ENCODE data around the gene APOA1.
A peak's percentile ranks its signal among the peaks of the same experiment; 100 is the strongest.

APOA1 gene

DNA sequence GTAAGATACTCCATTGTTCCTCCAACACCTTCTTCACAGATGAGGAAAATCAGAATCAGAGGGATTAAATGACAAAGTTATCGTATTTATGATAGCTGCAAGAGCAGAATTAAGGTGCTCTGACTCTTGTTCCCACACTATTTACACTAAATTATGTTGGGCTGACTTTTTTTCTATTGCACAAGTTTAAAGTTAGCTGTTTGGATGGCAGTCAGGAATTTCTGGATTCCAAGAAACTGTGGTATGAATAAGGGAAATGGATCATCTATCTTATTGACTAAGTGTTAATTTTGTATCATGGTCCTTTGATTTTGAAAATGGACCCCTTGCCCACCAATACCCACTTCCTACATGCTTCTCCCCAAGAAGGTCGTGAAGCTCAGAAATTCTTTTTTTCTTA, 19.9 kb upstream of the APOA1 start:
- no peak overlapping the region for H3K4me3 Mint-ChIP-seq
- H3K27me3 Mint-ChIP-seq (ENCODE audit: low read depth, poor library complexity), result no peaks in the 10 kb centered on the region
- no peaks in the 10 kb centered on the region for H3K9me3 Mint-ChIP-seq
- no peak for DNase-seq
- TF ChIP-seq, protein P1, sequence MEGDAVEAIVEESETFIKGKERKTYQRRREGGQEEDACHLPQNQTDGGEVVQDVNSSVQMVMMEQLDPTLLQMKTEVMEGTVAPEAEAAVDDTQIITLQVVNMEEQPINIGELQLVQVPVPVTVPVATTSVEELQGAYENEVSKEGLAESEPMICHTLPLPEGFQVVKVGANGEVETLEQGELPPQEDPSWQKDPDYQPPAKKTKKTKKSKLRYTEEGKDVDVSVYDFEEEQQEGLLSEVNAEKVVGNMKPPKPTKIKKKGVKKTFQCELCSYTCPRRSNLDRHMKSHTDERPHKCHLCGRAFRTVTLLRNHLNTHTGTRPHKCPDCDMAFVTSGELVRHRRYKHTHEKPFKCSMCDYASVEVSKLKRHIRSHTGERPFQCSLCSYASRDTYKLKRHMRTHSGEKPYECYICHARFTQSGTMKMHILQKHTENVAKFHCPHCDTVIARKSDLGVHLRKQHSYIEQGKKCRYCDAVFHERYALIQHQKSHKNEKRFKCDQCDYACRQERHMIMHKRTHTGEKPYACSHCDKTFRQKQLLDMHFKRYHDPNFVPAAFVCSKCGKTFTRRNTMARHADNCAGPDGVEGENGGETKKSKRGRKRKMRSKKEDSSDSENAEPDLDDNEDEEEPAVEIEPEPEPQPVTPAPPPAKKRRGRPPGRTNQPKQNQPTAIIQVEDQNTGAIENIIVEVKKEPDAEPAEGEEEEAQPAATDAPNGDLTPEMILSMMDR (IDR thresholded peaks at IDR 0.05), result no peak
- H3K4me1 Mint-ChIP-seq, result peaks cover 15% of the 10 kb centered on the region
- H3K36me3 Mint-ChIP-seq (ENCODE audit: low read depth), result peaks cover 80% of the 10 kb centered on the region
- no peak overlapping the region for H3K27ac Mint-ChIP-seq

DNA sequence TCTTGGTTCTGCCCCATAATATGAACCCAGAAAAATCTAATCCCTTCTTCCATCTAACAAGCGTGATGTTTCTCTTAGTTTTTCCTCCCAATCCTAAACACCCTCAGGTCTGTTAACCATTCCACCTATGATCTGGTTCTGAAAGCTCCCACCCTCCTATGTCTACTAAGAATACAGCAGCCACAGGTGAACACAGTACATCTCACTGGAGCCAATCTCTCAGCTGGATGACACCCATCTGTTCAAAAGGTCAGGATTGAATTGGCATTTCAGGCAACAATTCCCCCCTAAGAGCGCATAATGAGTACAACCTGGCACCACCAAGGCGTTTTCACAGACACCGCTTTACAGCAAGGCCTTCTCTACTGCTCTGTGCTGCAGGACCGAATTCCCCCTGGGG, 19.0 kb upstream of the APOA1 start:
- H3K27ac Mint-ChIP-seq, result peak overlapping the region; percentile 16
- TF ChIP-seq, protein P1 (IDR thresholded peaks at IDR 0.05), result no peak
- DNase-seq, result no peak
- H3K4me3 Mint-ChIP-seq, result no peak overlapping the region
- H3K27me3 Mint-ChIP-seq (ENCODE audit: low read depth, poor library complexity), result no peaks in the 10 kb centered on the region
- H3K36me3 Mint-ChIP-seq (ENCODE audit: low read depth), result peaks cover 75% of the 10 kb centered on the region
- H3K4me1 Mint-ChIP-seq, result peaks cover 21% of the 10 kb centered on the region
- no peaks in the 10 kb centered on the region for H3K9me3 Mint-ChIP-seq

DNA sequence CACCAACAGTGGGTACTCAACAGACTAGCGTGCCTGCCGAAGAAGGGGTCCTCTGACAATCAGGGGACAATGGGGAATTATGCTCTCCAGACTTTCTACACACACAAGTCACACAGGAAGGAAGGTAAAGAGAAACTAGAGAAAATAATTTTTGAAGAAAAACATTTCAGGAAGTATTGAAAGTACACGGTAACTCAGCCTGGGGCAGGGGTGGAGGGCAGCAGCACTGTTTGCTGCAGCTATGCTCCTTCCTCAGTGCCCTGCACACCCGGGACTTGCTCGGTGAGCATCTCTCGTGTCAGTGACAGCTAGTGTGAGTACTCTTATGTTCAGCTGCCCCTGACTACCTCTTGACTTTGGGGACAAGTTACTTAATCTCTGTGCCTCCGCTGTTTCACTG, 18.0 kb upstream of the APOA1 start:
- Mint-ChIP-seq H3K27ac (no peak overlapping the region), H3K36me3 (ENCODE audit: low read depth) (peaks cover 70% of the 10 kb centered on the region), H3K9me3 (no peaks in the 10 kb centered on the region), H3K4me1 (peaks cover 22% of the 10 kb centered on the region), H3K27me3 (ENCODE audit: low read depth, poor library complexity) (no peaks in the 10 kb centered on the region), H3K4me3 (no peak overlapping the region)
- TF ChIP-seq, protein P1 (IDR thresholded peaks at IDR 0.05), result no peak
- DNase-seq, result no peak

DNA sequence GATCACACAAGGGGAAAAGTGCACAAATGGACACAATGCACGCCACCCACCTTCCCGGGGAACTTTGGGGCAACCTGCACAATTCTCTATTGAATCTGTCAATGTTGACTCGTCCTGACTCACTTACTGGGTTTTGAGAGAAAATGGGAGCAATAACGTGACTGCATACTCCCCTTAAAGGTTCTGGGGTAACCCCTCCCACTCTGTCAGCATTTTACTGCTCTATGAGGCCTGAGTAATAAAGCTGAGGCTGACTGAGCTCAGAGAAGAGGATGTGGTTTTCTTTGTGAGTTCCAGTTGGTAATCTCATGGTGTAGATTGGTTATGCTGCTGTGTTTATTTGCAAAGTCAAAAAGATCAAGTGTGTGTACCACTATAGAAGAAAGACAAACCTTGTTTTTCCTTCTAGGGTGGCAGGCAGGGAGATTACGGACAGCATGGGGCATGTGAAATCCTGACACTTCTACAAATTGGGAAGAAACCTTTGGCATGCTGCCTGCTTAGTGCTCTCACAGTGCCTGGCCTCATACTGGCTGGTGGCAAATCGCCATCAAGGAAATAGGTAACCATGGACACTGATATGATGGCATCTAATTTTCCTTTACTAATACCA, 16.1 kb upstream of the APOA1 start:
- H3K4me1 Mint-ChIP-seq, result peaks cover 33% of the 10 kb centered on the region
- no peak overlapping the region for H3K4me3 Mint-ChIP-seq
- H3K27me3 Mint-ChIP-seq (ENCODE audit: low read depth, poor library complexity), result no peaks in the 10 kb centered on the region
- DNase-seq, result no peak
- no peaks in the 10 kb centered on the region for H3K9me3 Mint-ChIP-seq
- TF ChIP-seq, protein P1 (IDR thresholded peaks at IDR 0.05), result no peak
- H3K27ac Mint-ChIP-seq, result peak overlapping the region; percentile 73
- peaks cover 70% of the 10 kb centered on the region for H3K36me3 Mint-ChIP-seq (ENCODE audit: low read depth)

DNA sequence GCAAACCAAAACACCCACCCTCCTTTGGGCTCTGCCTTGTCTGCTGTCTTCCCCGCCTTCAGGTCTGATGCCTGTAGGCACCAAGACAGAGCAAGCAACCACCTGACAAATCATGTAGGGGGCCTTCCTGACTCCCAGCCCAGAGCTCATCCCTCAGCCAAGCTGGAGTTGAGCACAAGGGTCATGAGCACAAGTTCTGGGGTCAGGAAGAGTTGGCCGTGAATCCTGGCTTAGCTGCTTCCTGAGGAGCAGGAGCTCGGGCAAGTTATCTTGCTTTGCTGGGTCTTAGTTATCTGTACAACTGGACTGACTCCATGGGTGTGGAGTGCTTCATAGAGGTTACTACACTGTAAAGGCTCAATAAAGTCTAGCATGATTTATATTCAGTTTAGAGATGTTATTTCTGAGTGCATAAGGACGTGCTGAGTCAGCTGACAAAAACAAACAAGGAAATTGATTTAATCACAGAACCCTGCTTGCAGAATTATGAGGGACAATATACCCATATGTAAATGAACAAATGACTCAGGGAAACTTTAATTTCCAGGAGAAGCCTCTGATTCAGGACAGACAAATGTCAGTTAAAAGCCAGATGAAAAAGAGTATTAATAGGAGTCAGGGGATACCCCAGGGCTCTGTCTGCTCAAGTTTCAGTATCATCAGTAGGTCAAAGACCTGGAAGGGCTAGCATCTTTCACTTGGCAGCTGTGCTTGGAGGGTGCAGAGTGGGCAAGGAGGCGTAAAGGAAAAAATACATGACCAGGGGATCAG, 15.0 kb upstream of the APOA1 start:
- TF ChIP-seq, protein P1 (IDR thresholded peaks at IDR 0.05), result no peak
- H3K36me3 Mint-ChIP-seq (ENCODE audit: low read depth), result peaks cover 64% of the 10 kb centered on the region
- DNase-seq, result no peak
- H3K27me3 Mint-ChIP-seq (ENCODE audit: low read depth, poor library complexity), result no peaks in the 10 kb centered on the region
- H3K4me1 Mint-ChIP-seq, result peaks cover 33% of the 10 kb centered on the region
- no peaks in the 10 kb centered on the region for H3K9me3 Mint-ChIP-seq
- H3K4me3 Mint-ChIP-seq, result no peak overlapping the region
- peak overlapping the region; percentile 73 for H3K27ac Mint-ChIP-seq

DNA sequence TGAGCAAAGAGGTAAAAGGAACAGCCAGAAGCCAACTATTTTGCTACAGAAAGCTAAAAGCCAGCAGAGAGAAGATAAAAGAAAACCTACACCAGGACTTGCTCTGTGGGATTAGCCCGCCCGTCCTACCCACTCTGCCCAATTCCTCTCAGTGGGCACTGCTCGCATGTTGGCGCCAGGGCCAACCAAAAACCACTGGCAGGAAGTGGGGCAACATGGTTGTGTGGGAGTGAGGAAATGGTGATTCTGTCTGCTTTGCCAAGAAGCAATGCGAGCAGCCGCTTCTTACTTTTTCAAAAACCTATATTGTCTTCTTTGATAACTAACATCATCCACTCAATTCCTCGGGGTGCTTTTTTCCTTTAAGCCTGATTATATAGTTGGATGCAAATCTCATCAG, 14.2 kb upstream of the APOA1 start:
- no peaks in the 10 kb centered on the region for H3K9me3 Mint-ChIP-seq
- H3K4me1 Mint-ChIP-seq, result peaks cover 33% of the 10 kb centered on the region
- peaks cover 65% of the 10 kb centered on the region for H3K36me3 Mint-ChIP-seq (ENCODE audit: low read depth)
- no peak for DNase-seq
- TF ChIP-seq, protein P1 (IDR thresholded peaks at IDR 0.05), result no peak
- no peaks in the 10 kb centered on the region for H3K27me3 Mint-ChIP-seq (ENCODE audit: low read depth, poor library complexity)
- H3K4me3 Mint-ChIP-seq, result no peak overlapping the region
- H3K27ac Mint-ChIP-seq, result no peak overlapping the region

All from nephron progenitor cell (in vitro differentiated cells).